Astrocyte (in vitro differentiated cells and primary cell): ENCODE results near the gene PGC. TPM values are rescaled to one million over a fixed set of nuclear protein-coding genes. Genes with fewer than 3 reads are reported as not detected.

Source experiments
- DNase-seq: peaks from one replicate; pipeline ENCODE4 v3.0.0-alpha.2; 2010; ENCODE audit warnings: low read depth
- FAIRE-seq: peaks from 2 replicates; lab custom pipeline; 2011; peaks lifted over from hg19 to GRCh38; lab: Jason Lieb, UNC
- H2AFZ ChIP-seq: 2 replicates; pipeline ENCODE4 v1.6.0; 2012; ENCODE audit warnings: low read depth, low read length, inconsistent platforms
- H3K27ac ChIP-seq: 2 replicates; pipeline ENCODE4 v1.5.1; 2011; ENCODE audit warnings: low read depth, low read length, inconsistent platforms
- H3K27me3 ChIP-seq: 2 replicates; pipeline ENCODE4 v1.6.0; 2011; ENCODE audit warnings: low read length, inconsistent platforms; ENCODE audit not compliant: insufficient read depth
- H3K36me3 ChIP-seq: 2 replicates; pipeline ENCODE4 v1.5.1; 2011; ENCODE audit warnings: low read length, inconsistent platforms; ENCODE audit not compliant: insufficient read depth
- H3K4me1 ChIP-seq: 2 replicates; pipeline ENCODE4 v1.5.1; 2011; ENCODE audit warnings: low read length, inconsistent platforms; ENCODE audit not compliant: insufficient read depth
- H3K4me2 ChIP-seq: 2 replicates; pipeline ENCODE4 v1.6.0; 2012; ENCODE audit warnings: low read length, inconsistent platforms
- H3K4me3 ChIP-seq: 2 replicates; pipeline ENCODE4 v1.5.1; 2011; ENCODE audit warnings: low read depth, mild to moderate bottlenecking, low read length, inconsistent platforms; ENCODE audit not compliant: insufficient read depth
- H3K79me2 ChIP-seq: 2 replicates; pipeline ENCODE4 v1.6.0; 2012; ENCODE audit warnings: mild to moderate bottlenecking, low read length, inconsistent platforms; ENCODE audit not compliant: insufficient read depth
- H3K9ac ChIP-seq: 2 replicates; pipeline ENCODE4 v1.6.0; 2012; ENCODE audit warnings: mild to moderate bottlenecking, low read length, inconsistent platforms
- H3K9me3 ChIP-seq: 2 replicates; pipeline ENCODE4 v1.5.1; 2012; ENCODE audit warnings: low read depth, mild to moderate bottlenecking, low read length, inconsistent platforms; ENCODE audit not compliant: insufficient read depth
- H4K20me1 ChIP-seq: 2 replicates; pipeline ENCODE4 v1.6.0; 2012; ENCODE audit warnings: low read length, inconsistent platforms; ENCODE audit not compliant: insufficient read depth
- H3K27ac Mint-ChIP-seq: one replicate; pipeline ENCODE4 v1.8.0; 2021; ENCODE audit warnings: mild to moderate bottlenecking, mixed read lengths; ENCODE audit not compliant: unreplicated experiment
- H3K27me3 Mint-ChIP-seq: one replicate; pipeline ENCODE4 v1.8.0; 2021; ENCODE audit warnings: low read depth, mixed read lengths; ENCODE audit not compliant: unreplicated experiment
- H3K36me3 Mint-ChIP-seq: one replicate; pipeline ENCODE4 v1.8.0; 2021; ENCODE audit warnings: low read depth, mixed read lengths; ENCODE audit not compliant: unreplicated experiment
- H3K4me1 Mint-ChIP-seq: one replicate; pipeline ENCODE4 v1.8.0; 2021; ENCODE audit warnings: low read depth, mixed read lengths; ENCODE audit not compliant: unreplicated experiment
- H3K4me3 Mint-ChIP-seq: one replicate; pipeline ENCODE4 v1.8.0; 2021; ENCODE audit warnings: mild to moderate bottlenecking, moderate library complexity, mixed read lengths; ENCODE audit not compliant: unreplicated experiment
- H3K9me3 Mint-ChIP-seq: one replicate; pipeline ENCODE4 v1.8.0; 2021; ENCODE audit warnings: mild to moderate bottlenecking, mixed read lengths; ENCODE audit not compliant: unreplicated experiment
- EZH2 ChIP-seq: IDR thresholded peaks from 2 replicates; pipeline ENCODE4 v1.6.1; 2012; ENCODE audit warnings: mild to moderate bottlenecking, low read length, inconsistent platforms; ENCODE audit not compliant: insufficient read depth
- total RNA-seq: library from RNA; stranded (reverse); gene quantifications from 2 replicates; pipeline ENCODE4 v1.2.1, GENCODE V29; 2021
- TF ChIP-seq, protein P1 (sequence below): IDR thresholded peaks from 2 replicates; pipeline ENCODE4 v1.5.1; 2011; ENCODE audit warnings: low read depth, mild to moderate bottlenecking, inconsistent platforms, low read length, moderate library complexity; ENCODE audit not compliant: insufficient read depth

The PGC gene
- total RNA-seq, 1 donor from 2014 or later, result not detected

DNA sequence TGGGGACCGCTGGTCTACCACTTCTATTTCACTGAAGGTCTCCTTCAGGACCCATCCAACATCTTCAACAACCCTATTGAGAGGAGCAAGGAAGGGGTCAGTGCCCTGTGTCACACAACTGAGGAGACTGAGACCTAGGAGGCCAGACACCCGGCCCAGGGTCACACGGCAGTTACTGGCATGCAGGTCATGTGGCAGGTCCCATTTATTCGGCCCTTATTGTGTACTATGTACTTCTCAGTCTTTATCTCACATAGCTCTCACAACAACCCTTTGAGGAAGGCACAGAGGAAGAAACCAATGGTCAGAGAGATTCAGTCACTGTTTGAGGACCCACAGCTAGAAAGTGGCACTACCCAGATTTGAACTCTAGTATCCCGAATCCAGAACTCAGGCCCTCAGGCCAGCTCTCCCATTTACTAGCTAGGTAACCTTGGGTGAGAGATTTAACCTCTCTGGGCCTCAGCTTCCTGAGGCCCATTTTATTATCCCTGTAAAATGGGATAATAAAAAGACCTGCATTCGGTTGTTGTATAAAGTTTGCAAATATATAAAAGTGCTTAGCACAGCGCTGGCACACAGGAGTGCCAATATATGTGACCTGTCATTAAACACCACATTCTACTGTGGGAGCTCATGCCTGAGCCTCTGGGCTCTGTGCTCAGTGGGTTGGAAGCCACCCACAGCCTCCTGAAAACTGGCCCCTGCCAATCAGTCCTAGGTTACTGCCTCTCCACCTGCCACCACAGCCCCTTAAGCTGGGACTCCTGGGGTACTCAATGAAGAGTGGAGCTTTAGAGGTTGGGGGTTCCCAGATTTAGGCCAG, 27.5 kb downstream of the PGC start:
- Histone ChIP-seq H3K4me3 (no peak overlapping the region), H3K27ac (no peak overlapping the region), H3K9ac (no peak overlapping the region), H3K9me3 (no peaks in the 10 kb centered on the region), H3K27me3 (no peaks in the 10 kb centered on the region), H3K4me2 (no peak overlapping the region), H2AFZ (no peak overlapping the region), H3K4me1 (peaks cover 28% of the 10 kb centered on the region), H3K79me2 (no peaks in the 10 kb centered on the region), H3K36me3 (no peaks in the 10 kb centered on the region), H4K20me1 (no peaks in the 10 kb centered on the region)
- Mint-ChIP-seq H3K4me1 (peaks cover 32% of the 10 kb centered on the region), H3K27me3 (peaks cover 6% of the 10 kb centered on the region), H3K36me3 (no peaks in the 10 kb centered on the region), H3K27ac (no peak overlapping the region), H3K9me3 (no peaks in the 10 kb centered on the region), H3K4me3 (no peak overlapping the region)
- DNase-seq, result no peak
- FAIRE-seq, result no peak
- no peak for TF ChIP-seq EZH2
- TF ChIP-seq, protein P1, sequence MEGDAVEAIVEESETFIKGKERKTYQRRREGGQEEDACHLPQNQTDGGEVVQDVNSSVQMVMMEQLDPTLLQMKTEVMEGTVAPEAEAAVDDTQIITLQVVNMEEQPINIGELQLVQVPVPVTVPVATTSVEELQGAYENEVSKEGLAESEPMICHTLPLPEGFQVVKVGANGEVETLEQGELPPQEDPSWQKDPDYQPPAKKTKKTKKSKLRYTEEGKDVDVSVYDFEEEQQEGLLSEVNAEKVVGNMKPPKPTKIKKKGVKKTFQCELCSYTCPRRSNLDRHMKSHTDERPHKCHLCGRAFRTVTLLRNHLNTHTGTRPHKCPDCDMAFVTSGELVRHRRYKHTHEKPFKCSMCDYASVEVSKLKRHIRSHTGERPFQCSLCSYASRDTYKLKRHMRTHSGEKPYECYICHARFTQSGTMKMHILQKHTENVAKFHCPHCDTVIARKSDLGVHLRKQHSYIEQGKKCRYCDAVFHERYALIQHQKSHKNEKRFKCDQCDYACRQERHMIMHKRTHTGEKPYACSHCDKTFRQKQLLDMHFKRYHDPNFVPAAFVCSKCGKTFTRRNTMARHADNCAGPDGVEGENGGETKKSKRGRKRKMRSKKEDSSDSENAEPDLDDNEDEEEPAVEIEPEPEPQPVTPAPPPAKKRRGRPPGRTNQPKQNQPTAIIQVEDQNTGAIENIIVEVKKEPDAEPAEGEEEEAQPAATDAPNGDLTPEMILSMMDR, result no peak

DNA sequence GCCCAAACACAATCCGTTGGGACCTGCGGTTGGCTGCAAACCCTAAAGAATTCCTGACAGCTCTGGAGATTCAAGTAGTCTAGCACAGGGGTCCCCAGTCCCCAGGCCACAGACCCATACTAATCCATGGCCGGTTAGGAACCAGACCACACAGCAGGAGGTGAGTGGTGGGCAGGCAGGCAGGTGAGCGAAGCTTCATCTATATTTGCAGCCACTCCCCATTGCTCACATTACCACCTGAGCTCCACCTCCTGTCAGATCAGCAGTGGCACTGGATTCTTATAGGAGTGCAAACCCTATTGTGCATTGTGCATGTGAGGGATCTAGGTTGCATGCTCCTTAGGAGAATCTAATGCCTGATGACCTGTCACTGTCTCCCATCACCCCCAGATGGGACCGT, 28.4 kb downstream of the PGC start:
- Histone ChIP-seq H3K9ac (no peak overlapping the region), H3K79me2 (no peaks in the 10 kb centered on the region), H2AFZ (no peak overlapping the region), H3K4me2 (no peak overlapping the region), H3K27ac (no peak overlapping the region), H4K20me1 (peaks cover 5% of the 10 kb centered on the region), H3K4me3 (no peak overlapping the region), H3K9me3 (no peaks in the 10 kb centered on the region), H3K4me1 (peaks cover 32% of the 10 kb centered on the region), H3K27me3 (no peaks in the 10 kb centered on the region), H3K36me3 (no peaks in the 10 kb centered on the region)
- Mint-ChIP-seq H3K4me3 (no peak overlapping the region), H3K27ac (no peak overlapping the region), H3K36me3 (no peaks in the 10 kb centered on the region), H3K9me3 (no peaks in the 10 kb centered on the region), H3K27me3 (peaks cover 6% of the 10 kb centered on the region), H3K4me1 (peaks cover 32% of the 10 kb centered on the region)
- DNase-seq (no peak), FAIRE-seq (no peak)
- TF ChIP-seq EZH2, result no peak
- TF ChIP-seq, protein P1, result no peak

DNA sequence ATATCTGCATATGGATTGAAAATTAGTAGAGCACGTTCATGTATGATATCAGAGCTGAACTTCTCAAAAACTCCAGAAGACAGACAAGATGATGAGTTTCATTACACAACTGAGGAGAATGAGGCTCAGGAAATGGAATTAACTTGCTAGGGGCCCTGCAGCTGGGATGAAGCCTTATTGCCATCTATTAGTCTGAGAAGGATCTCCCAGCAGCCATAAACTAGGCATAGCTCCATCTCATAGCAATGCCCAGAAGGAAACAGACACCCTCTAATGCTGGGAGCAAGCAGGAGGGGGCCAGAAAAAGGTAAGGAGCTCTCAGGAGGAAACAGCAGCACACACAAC, 29.8 kb downstream of the PGC start:
- Mint-ChIP-seq H3K9me3 (no peaks in the 10 kb centered on the region), H3K4me1 (peaks cover 32% of the 10 kb centered on the region), H3K4me3 (no peak overlapping the region), H3K27me3 (peaks cover 6% of the 10 kb centered on the region), H3K36me3 (no peaks in the 10 kb centered on the region), H3K27ac (no peak overlapping the region)
- Histone ChIP-seq H3K27me3 (no peaks in the 10 kb centered on the region), H4K20me1 (peaks cover 9% of the 10 kb centered on the region), H3K9me3 (no peaks in the 10 kb centered on the region), H3K4me2 (no peak overlapping the region), H3K79me2 (no peaks in the 10 kb centered on the region), H3K4me3 (no peak overlapping the region), H2AFZ (no peak overlapping the region), H3K9ac (no peak overlapping the region), H3K27ac (no peak overlapping the region), H3K4me1 (peaks cover 32% of the 10 kb centered on the region), H3K36me3 (no peaks in the 10 kb centered on the region)
- no peak for DNase-seq
- FAIRE-seq, result no peak
- TF ChIP-seq, protein P1, result no peak
- TF ChIP-seq EZH2, result no peak
